Stomach (tissue), 9 donors: ENCODE results near the gene STAT1. TPM values are rescaled to one million over a fixed set of nuclear protein-coding genes. Genes with fewer than 3 reads are reported as not detected.

Experiments
- DNase-seq, 2 donors: peaks; one replicate each; pipeline versions ENCODE4 v3.0.0 to v3.0.0-alpha.2; 2013 to 2019
- H3K27ac ChIP-seq, 5 donors: fragments of 200-600 bp in 4 of 5; sonication (generic) in 4 of 5; one replicate each; pipeline ENCODE4 v1.5.1; 2013 to 2019; ENCODE audit warnings: mild to moderate bottlenecking in 1 of 5, moderate library complexity in 1 of 5
- H3K27me3 ChIP-seq, 3 donors: fragments of 200-600 bp; sonication (generic); one replicate each; pipeline ENCODE4 v1.5.1; 2017 to 2019; ENCODE audit warnings: mixed run types in 1 of 3
- H3K36me3 ChIP-seq, 4 donors: fragments of 200-600 bp; sonication (generic); 1 replicate in 3 of 4; 2 replicates in 1 of 4; pipeline ENCODE4 v1.5.1; 2016 to 2019
- H3K4me1 ChIP-seq, 4 donors: fragments of 200-600 bp; sonication (generic); one replicate each; pipeline ENCODE4 v1.5.1; 2016 to 2019
- H3K4me3 ChIP-seq, 4 donors: fragments of 200-600 bp; sonication (generic) in 3 of 4; one replicate each; pipeline ENCODE4 v1.5.1; 2016 to 2019; ENCODE audit warnings: mild to moderate bottlenecking in 1 of 4
- H3K9me3 ChIP-seq, 4 donors: fragments of 200-600 bp; sonication (generic); one replicate each; pipeline ENCODE4 v1.5.1; 2016 to 2019
- EP300 ChIP-seq: sonication (generic); formaldehyde crosslinking; IDR thresholded peaks from one replicate; pipeline ENCODE4 v1.6.1; 2017; ENCODE audit warnings: antibody characterized with exemption
- POLR2A ChIP-seq, 4 donors: fragments of 450-650 bp; IDR thresholded peaks; one replicate each; pipeline ENCODE4 v1.6.1; 2016; ENCODE audit warnings: antibody characterized with exemption in 4 of 4, control low read depth in 2 of 4, mild to moderate bottlenecking in 1 of 4, moderate library complexity in 1 of 4
- POLR2AphosphoS5 ChIP-seq, 3 donors: sonication (generic); formaldehyde crosslinking; IDR thresholded peaks; one replicate each; pipeline ENCODE4 v1.6.1; 2016; ENCODE audit warnings: antibody characterized with exemption in 3 of 3
- WGBS, 5 donors: extraction: QIAGEN DNeasy Blood & Tissue Kit in 3 of 5; methylation state at CpG; one replicate each; pipeline versions ENCODE4 v1.1.5 to v1.1.7; 2013 to 2018; 5-methylcytosine and 5-hydroxymethylcytosine counted together
- intact Hi-C: fragments of 100-400 bp; cut with DNase I; formaldehyde crosslinking; loops from one replicate; pipeline ENCODE4 v1.15.1; 2023; ENCODE audit warnings: low total_unique reads
- polyA plus RNA-seq, 3 donors: library from polyadenylated mRNA; stranded (reverse); fragments of 200-250 nt; gene quantifications; one replicate each; pipeline ENCODE4 v1.2.3, GENCODE V29; 2013
- total RNA-seq, 5 donors: library from RNA; depleted of rRNA; stranded (reverse); fragments of >200 nt; gene quantifications; one replicate each; pipeline versions ENCODE4 v1.1.0 to v1.2.3, GENCODE V29; 2014 to 2016
- TF ChIP-seq, protein P1 (sequence below), 7 experiments: fragments of 450-650 bp in 4 of 7; fragments of 200-600 bp in 3 of 7; sonication (generic) in 3 of 7; IDR thresholded peaks; one replicate each; pipeline ENCODE4 v1.5.1; 2016 to 2019; ENCODE audit warnings: antibody characterized with exemption in 7 of 7, control low read depth in 2 of 7, mild to moderate bottlenecking in 1 of 7
- donor health status: healthy with polysubstance abuse.
- donor health status: Bipolar disorder and iron deficiency.
- donor health status: healthy.

Gene STAT1
- total and polyA plus RNA-seq, 8 donors = 23.2 to 289 (median 61.7) TPM

DNA sequence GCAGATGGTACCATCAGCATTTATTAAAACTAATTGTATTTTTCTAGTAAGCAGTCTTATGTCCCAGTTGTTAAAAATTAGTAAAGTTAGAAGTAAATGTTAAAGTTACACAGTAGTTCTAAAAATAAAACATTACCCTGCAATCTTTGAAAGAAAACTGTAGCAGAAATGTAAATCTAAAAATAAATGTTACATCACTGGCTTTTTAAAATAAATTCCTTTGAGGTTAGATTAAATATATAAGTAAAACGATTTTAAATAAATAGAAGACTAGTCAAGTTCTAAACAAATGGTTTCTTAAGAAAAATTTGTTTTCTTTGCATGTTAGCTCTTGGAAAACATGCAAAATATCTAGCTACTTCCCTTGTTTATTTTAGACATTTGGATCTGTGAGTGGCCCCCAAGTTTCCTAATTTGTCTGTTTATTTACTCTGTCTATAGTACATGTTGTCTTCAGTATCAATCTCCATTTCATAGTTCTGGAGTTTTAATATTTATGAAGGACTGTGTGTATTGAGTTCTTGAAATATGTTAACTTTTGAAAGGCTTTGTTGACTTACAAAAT lies 75.1 kb downstream of the STAT1 start:
- DNase-seq = no peak
- no peak overlapping the region for H3K27ac ChIP-seq
- H3K27me3 ChIP-seq = no peaks in the 10 kb centered on the region
- WGBS, 5 donors = 2 to 26% (median 15%) methylated on average over 1 of the region's 1 CpG
- H3K9me3 ChIP-seq = no peaks in the 10 kb centered on the region
- no peak overlapping the region for H3K4me3 ChIP-seq
- intact Hi-C loops = no loop called here
- peaks cover 0 to 31% (median 18%) of the 10 kb centered on the region in 4 donors for H3K4me1 ChIP-seq
- TF ChIP-seq POLR2AphosphoS5 (IDR thresholded peaks at IDR 0.05) (no peak), EP300 (no peak), POLR2A (IDR thresholded peaks at IDR 0.05) (no peak)
- TF ChIP-seq, protein P1, sequence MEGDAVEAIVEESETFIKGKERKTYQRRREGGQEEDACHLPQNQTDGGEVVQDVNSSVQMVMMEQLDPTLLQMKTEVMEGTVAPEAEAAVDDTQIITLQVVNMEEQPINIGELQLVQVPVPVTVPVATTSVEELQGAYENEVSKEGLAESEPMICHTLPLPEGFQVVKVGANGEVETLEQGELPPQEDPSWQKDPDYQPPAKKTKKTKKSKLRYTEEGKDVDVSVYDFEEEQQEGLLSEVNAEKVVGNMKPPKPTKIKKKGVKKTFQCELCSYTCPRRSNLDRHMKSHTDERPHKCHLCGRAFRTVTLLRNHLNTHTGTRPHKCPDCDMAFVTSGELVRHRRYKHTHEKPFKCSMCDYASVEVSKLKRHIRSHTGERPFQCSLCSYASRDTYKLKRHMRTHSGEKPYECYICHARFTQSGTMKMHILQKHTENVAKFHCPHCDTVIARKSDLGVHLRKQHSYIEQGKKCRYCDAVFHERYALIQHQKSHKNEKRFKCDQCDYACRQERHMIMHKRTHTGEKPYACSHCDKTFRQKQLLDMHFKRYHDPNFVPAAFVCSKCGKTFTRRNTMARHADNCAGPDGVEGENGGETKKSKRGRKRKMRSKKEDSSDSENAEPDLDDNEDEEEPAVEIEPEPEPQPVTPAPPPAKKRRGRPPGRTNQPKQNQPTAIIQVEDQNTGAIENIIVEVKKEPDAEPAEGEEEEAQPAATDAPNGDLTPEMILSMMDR (IDR thresholded peaks at IDR 0.05) = no peak
- no peaks in the 10 kb centered on the region for H3K36me3 ChIP-seq

DNA sequence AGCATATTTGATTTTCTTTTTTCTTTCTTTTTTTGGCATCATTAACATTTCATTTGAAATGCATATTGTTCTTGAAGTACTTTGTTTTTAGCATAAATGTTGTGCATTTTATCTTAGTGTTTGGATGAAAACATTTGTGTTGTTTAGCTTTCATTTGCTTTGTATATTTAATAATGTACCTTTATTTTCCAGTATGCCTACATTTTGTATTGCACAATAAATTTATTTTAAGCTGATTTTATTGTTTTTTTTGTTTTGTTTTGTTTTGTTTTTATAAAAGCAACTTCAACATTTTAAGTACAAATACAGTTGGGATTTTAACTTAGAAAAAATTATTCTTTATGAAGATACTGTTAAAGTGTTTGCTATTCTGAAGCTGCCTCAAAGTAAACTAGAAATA lies 78.9 kb downstream of the STAT1 start:
- no peaks in the 10 kb centered on the region for H3K9me3 ChIP-seq
- no peaks in the 10 kb centered on the region for H3K27me3 ChIP-seq
- H3K4me1 ChIP-seq = peaks cover 0 to 20% (median 8%) of the 10 kb centered on the region in 4 donors
- intact Hi-C loops = no loop called here
- H3K36me3 ChIP-seq = peaks cover 0 to 29% (median 17%) of the 10 kb centered on the region in 4 donors
- TF ChIP-seq POLR2AphosphoS5 (IDR thresholded peaks at IDR 0.05) = no peak
- TF ChIP-seq, protein P1 (IDR thresholded peaks at IDR 0.05) = no peak
- no peak for TF ChIP-seq POLR2A (IDR thresholded peaks at IDR 0.05)
- no peak for TF ChIP-seq EP300
- no peak overlapping the region for H3K4me3 ChIP-seq
- no peak for DNase-seq
- no peak overlapping the region for H3K27ac ChIP-seq

DNA sequence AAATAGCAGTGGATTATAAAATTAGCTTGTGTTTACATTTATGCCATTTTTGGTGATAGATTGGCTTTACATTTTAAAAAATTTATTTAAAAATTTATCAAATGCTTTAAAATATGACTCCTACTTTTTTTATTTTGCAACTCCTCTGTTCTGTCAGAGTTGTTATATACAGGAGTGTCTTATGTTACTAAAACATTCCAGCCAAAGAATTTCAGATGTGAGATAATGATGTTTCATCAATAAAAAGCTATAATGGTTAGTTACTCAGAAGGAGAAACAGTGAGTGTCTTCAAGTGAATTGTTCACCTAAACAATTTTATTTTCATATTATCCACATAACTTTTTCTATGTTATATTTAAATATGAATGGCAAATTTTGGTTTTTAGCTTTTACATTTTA lies 80.6 kb downstream of the STAT1 start:
- Histone ChIP-seq H3K9me3 (no peaks in the 10 kb centered on the region), H3K27me3 (no peaks in the 10 kb centered on the region), H3K27ac (no peak overlapping the region), H3K4me1 (peaks cover 0 to 3% (median under 1%) of the 10 kb centered on the region in 4 donors), H3K36me3 (peaks cover 0 to 46% (median 28%) of the 10 kb centered on the region in 4 donors), H3K4me3 (no peak overlapping the region)
- intact Hi-C loops = no loop called here
- DNase-seq = no peak
- no peak for TF ChIP-seq POLR2AphosphoS5 (IDR thresholded peaks at IDR 0.05)
- TF ChIP-seq, protein P1 (IDR thresholded peaks at IDR 0.05) = no peak
- TF ChIP-seq EP300 = no peak

DNA sequence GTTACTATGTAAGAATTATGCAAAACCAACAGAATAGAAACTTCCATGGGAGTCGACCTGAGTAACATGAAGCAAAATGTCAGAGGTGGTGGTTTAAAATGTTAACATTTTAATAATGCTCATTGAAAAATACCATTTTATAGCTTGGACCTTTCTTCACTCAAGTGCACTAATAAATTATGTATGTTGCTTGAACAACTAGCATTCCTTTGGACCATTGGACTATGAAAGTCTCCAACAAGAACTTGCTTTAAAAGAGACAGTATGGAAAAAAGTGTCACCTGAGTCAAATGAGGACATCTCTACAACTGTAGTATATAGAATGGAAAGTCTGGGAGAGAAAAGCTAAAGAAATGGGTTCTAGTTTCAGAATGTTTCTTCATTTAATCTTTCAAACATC lies 81.5 kb downstream of the STAT1 start:
- no peak for DNase-seq
- WGBS, 5 donors = 74 to 89% (median 83%) methylated on average over 1 of the region's 1 CpG
- Histone ChIP-seq H3K36me3 (peaks cover 0 to 48% (median 31%) of the 10 kb centered on the region in 4 donors), H3K27me3 (no peaks in the 10 kb centered on the region), H3K4me1 (peaks cover 0 to 3% (median 0%) of the 10 kb centered on the region in 4 donors), H3K9me3 (no peaks in the 10 kb centered on the region), H3K27ac (no peak overlapping the region), H3K4me3 (no peak overlapping the region)
- TF ChIP-seq, protein P1 (IDR thresholded peaks at IDR 0.05) = no peak
- no peak for TF ChIP-seq EP300
- no peak for TF ChIP-seq POLR2A (IDR thresholded peaks at IDR 0.05)
- TF ChIP-seq POLR2AphosphoS5 (IDR thresholded peaks at IDR 0.05) = no peak
- intact Hi-C loops = no loop called here
